Activated T-cell treated with anti-CD3 and anti-CD28 coated beads for 48 hours (primary cell): ENCODE measurements around the gene LRRC42.
"Not testable (repeated sequence)": the region's sequence is repeated elsewhere in the genome, so short reads cannot be mapped to it uniquely, and the experiment has no call there.

Experiments
- DNase-seq: peaks from one replicate; pipeline ENCODE4 v3.0.0-alpha.2; 2020; ENCODE audit warnings: low read depth

Gene LRRC42

GRCh38 chr1:53967409-53968124, 21.4 kb downstream of the LRRC42 start:
- DNase-seq = no peak

- no peak for DNase-seq
Measured at GRCh38 chr1:53968125-53968513, 22.0 kb downstream of the LRRC42 start.

- DNase-seq = not testable (repeated sequence)
Measured at GRCh38 chr1:53969323-53969722, 23.2 kb downstream of the LRRC42 start.

GRCh38 chr1:53971718-53972117, 25.6 kb downstream of the LRRC42 start:
- no peak for DNase-seq

GRCh38 chr1:53975861-53976260, 29.7 kb downstream of the LRRC42 start:
- DNase-seq = no peak

- no peak for DNase-seq
Measured at GRCh38 chr1:53979712-53980450, 33.7 kb downstream of the LRRC42 start.

GRCh38 chr1:53981220-53981619, 35.1 kb downstream of the LRRC42 start:
- DNase-seq = no peak

GRCh38 chr1:53982034-53982762, 36.0 kb downstream of the LRRC42 start:
- DNase-seq = no peak

- no peak for DNase-seq
Measured at GRCh38 chr1:53982763-53983104, 36.6 kb downstream of the LRRC42 start.

GRCh38 chr1:53984726-53985125, 38.6 kb downstream of the LRRC42 start:
- DNase-seq = no peak

GRCh38 chr1:53986458-53986857, 40.3 kb downstream of the LRRC42 start:
- no peak for DNase-seq

GRCh38 chr1:53987880-53988279, 41.7 kb downstream of the LRRC42 start:
- DNase-seq = no peak

GRCh38 chr1:53992085-53992874, 46.1 kb downstream of the LRRC42 start:
- DNase-seq = no peak

GRCh38 chr1:53994516-53994915, 48.4 kb downstream of the LRRC42 start:
- not testable (repeated sequence) for DNase-seq

- DNase-seq = no peak
Measured at GRCh38 chr1:53995683-53996082, 49.5 kb downstream of the LRRC42 start.

- no peak for DNase-seq
Measured at GRCh38 chr1:53998223-53998622, 52.1 kb downstream of the LRRC42 start.

- DNase-seq = no peak
Measured at GRCh38 chr1:53999920-54000319, 53.8 kb downstream of the LRRC42 start.

- DNase-seq = no peak
Measured at GRCh38 chr1:54001591-54001990, 55.4 kb downstream of the LRRC42 start.

- no peak for DNase-seq
Measured at GRCh38 chr1:54002544-54003248, 56.5 kb downstream of the LRRC42 start.

GRCh38 chr1:54003249-54003646, 57.1 kb downstream of the LRRC42 start:
- DNase-seq = no peak

- DNase-seq = not testable (repeated sequence)
Measured at GRCh38 chr1:54003750-54004480, 57.8 kb downstream of the LRRC42 start.
